ENCODE data around the gene RHOF.

Gene RHOF

GRCh38 chr12:121793440-121793837, at the start of gene RHOF:
TSS of gene RHOF (minus strand) at chr12:121793688. CDS start at chr12:121793633, 55 bp downstream.
- DNase-seq, result peak; percentile 61

- DNase-seq, result no peak
Measured at GRCh38 chr12:121839993-121840761, 46.7 kb upstream of the RHOF start.

- peak; percentile 90 for DNase-seq
Measured at GRCh38 chr12:121839106-121839992, 45.9 kb upstream of the RHOF start.

- DNase-seq, result no peak
Measured at GRCh38 chr12:121838126-121838525, 44.6 kb upstream of the RHOF start.

- DNase-seq, result no peak
Measured at GRCh38 chr12:121837680-121838079, 44.2 kb upstream of the RHOF start.

- DNase-seq, result no peak
Measured at GRCh38 chr12:121831571-121832245, 38.2 kb upstream of the RHOF start.

- no peak for DNase-seq
Measured at GRCh38 chr12:121830588-121831265, 37.2 kb upstream of the RHOF start.

- no peak for DNase-seq
Measured at GRCh38 chr12:121830134-121830533, 36.6 kb upstream of the RHOF start.

GRCh38 chr12:121829250-121829918, 35.9 kb upstream of the RHOF start:
- DNase-seq, result no peak

GRCh38 chr12:121828826-121829225, 35.3 kb upstream of the RHOF start:
- no peak for DNase-seq

- no peak for DNase-seq
Measured at GRCh38 chr12:121828306-121828705, 34.8 kb upstream of the RHOF start.

GRCh38 chr12:121827351-121828099, 34.0 kb upstream of the RHOF start:
- no peak for DNase-seq

- no peak for DNase-seq
Measured at GRCh38 chr12:121826318-121827150, 33.0 kb upstream of the RHOF start.

- DNase-seq, result no peak
Measured at GRCh38 chr12:121825041-121825523, 31.6 kb upstream of the RHOF start.

- no peak for DNase-seq
Measured at GRCh38 chr12:121823727-121824115, 30.2 kb upstream of the RHOF start.

GRCh38 chr12:121823101-121823726, 29.7 kb upstream of the RHOF start:
- no peak for DNase-seq

- no peak for DNase-seq
Measured at GRCh38 chr12:121822393-121823100, 29.1 kb upstream of the RHOF start.

GRCh38 chr12:121820056-121820455, 26.6 kb upstream of the RHOF start:
- no peak for DNase-seq
